Hepatocyte (in vitro differentiated cells): ENCODE data around the gene CNOT4.

Source experiments
- CTCF ChIP-seq: fragments of 200-600 bp; sonication (generic); IDR thresholded peaks from 2 replicates; pipeline ENCODE4 v1.5.1; 2016; ENCODE audit warnings: antibody characterized with exemption, mild to moderate bottlenecking; ENCODE audit not compliant: poor library complexity
- EZH2 ChIP-seq: fragments of 200-600 bp; sonication (generic); IDR thresholded peaks from 2 replicates; pipeline ENCODE4 v1.6.1; 2016; ENCODE audit warnings: antibody characterized with exemption, mild to moderate bottlenecking, borderline replicate concordance
- EZH2phosphoT487 ChIP-seq: fragments of 200-600 bp; sonication (generic); IDR thresholded peaks from one replicate; pipeline ENCODE4 v1.6.1; 2018; ENCODE audit warnings: antibody characterized with exemption, mild to moderate bottlenecking, low read depth, moderate library complexity; ENCODE audit not compliant: unreplicated experiment, severe bottlenecking

GRCh38 chr7:135414850-135415439 is 95.0 kb downstream of the CNOT4 start:
- TF ChIP-seq CTCF (peak; percentile 47), EZH2 (no peak), EZH2phosphoT487 (no peak)
